Measurements from ENCODE around the gene SPATA16.
"Not testable (repeated sequence)": the region's sequence is repeated elsewhere in the genome, so short reads cannot be mapped to it uniquely, and the experiment has no call there.

SPATA16 gene

GRCh38 chr3:173140986-173141385, at the start of gene SPATA16:
SPATA16 (minus strand) TSS chr3:173141235; CDS start chr3:173117731, 23,504 bp downstream.
- DNase-seq (ENCODE audit: low spot score): no peak

- not testable (repeated sequence) for DNase-seq (ENCODE audit: low spot score)
Measured at GRCh38 chr3:173183022-173183421, 42.0 kb upstream of the SPATA16 start.

GRCh38 chr3:173173652-173174051, 32.6 kb upstream of the SPATA16 start:
- DNase-seq (ENCODE audit: low spot score): no peak

GRCh38 chr3:173159139-173159538, 18.1 kb upstream of the SPATA16 start:
- not testable (repeated sequence) for DNase-seq (ENCODE audit: low spot score)

- not testable (repeated sequence) for DNase-seq (ENCODE audit: low spot score)
Measured at GRCh38 chr3:173156533-173156932, 15.5 kb upstream of the SPATA16 start.

GRCh38 chr3:173153631-173154030, 12.6 kb upstream of the SPATA16 start:
- no peak for DNase-seq (ENCODE audit: low spot score)

GRCh38 chr3:173139420-173139819, 1.6 kb downstream of the SPATA16 start:
- no peak for DNase-seq (ENCODE audit: low spot score)

GRCh38 chr3:173138026-173138425, 3.0 kb downstream of the SPATA16 start:
- DNase-seq (ENCODE audit: low spot score): no peak

- no peak for DNase-seq (ENCODE audit: low spot score)
Measured at GRCh38 chr3:173135059-173135458, 6.0 kb downstream of the SPATA16 start.

- no peak for DNase-seq (ENCODE audit: low spot score)
Measured at GRCh38 chr3:173128633-173129032, 12.4 kb downstream of the SPATA16 start.

- no peak for DNase-seq (ENCODE audit: low spot score)
Measured at GRCh38 chr3:173111321-173111720, 29.7 kb downstream of the SPATA16 start.

- DNase-seq (ENCODE audit: low spot score): no peak
Measured at GRCh38 chr3:173109143-173109542, 31.9 kb downstream of the SPATA16 start.

GRCh38 chr3:173103469-173103868, 37.6 kb downstream of the SPATA16 start:
- no peak for DNase-seq (ENCODE audit: low spot score)

- no peak for DNase-seq (ENCODE audit: low spot score)
Measured at GRCh38 chr3:173098959-173099358, 42.1 kb downstream of the SPATA16 start.

GRCh38 chr3:173096994-173097785, 43.8 kb downstream of the SPATA16 start:
- DNase-seq (ENCODE audit: low spot score): no peak

- DNase-seq (ENCODE audit: low spot score): no peak
Measured at GRCh38 chr3:173096140-173096539, 44.9 kb downstream of the SPATA16 start.

GRCh38 chr3:173092038-173092437, 49.0 kb downstream of the SPATA16 start:
- DNase-seq (ENCODE audit: low spot score): no peak

GRCh38 chr3:173090492-173090891, 50.5 kb downstream of the SPATA16 start:
- DNase-seq (ENCODE audit: low spot score): no peak

GRCh38 chr3:173089283-173089682, 51.8 kb downstream of the SPATA16 start:
- no peak for DNase-seq (ENCODE audit: low spot score)

GRCh38 chr3:173078525-173078924, 62.5 kb downstream of the SPATA16 start:
- DNase-seq (ENCODE audit: low spot score): no peak

- DNase-seq (ENCODE audit: low spot score): no peak
Measured at GRCh38 chr3:173066044-173067004, 74.7 kb downstream of the SPATA16 start.

- no peak for DNase-seq (ENCODE audit: low spot score)
Measured at GRCh38 chr3:173065543-173065981, 75.5 kb downstream of the SPATA16 start.

GRCh38 chr3:173064631-173065030, 76.4 kb downstream of the SPATA16 start:
- DNase-seq (ENCODE audit: low spot score): no peak

Measured in HuH-7 (cell line).